ENCODE results near the gene EPSTI1.
A peak's percentile ranks its signal among the peaks of the same experiment; 100 is the strongest.

The EPSTI1 gene

DNA sequence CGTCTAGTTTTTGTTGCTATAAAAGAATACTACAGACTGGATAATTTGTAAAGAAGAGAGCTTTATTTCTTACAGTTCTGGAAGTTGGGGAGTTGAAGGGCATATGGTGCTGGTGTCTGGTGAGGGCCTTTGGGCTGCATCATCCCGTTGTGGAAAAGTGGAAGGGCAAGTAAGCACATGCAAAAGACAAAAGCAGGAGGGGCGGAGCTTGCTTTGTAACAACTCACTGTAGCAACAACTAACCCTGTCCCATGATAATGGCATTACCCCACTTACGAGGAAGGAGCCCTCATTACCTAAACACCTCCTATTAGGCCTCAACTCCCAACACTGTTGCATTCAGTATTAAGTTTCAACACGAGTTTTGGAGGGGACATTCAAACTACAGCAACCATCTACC lies 24.2 kb upstream of the EPSTI1 start:
- Histone ChIP-seq H3K36me3 (ENCODE audit: low read depth) (no peaks in the 10 kb centered on the region), H3K4me1 (ENCODE audit: insufficient read depth, poor library complexity, severe bottlenecking) (no peaks in the 10 kb centered on the region), H3K27me3 (ENCODE audit: insufficient read depth, poor library complexity, severe bottlenecking) (no peaks in the 10 kb centered on the region), H3K27ac (ENCODE audit: poor library complexity, severe bottlenecking) (no peak overlapping the region), H3K4me3 (ENCODE audit: severe bottlenecking) (no peak overlapping the region), H3K9me3 (ENCODE audit: severe bottlenecking) (no peaks in the 10 kb centered on the region)
- ATAC-seq (ENCODE audit: low read depth), result no peak
- no peak for DNase-seq (ENCODE audit: low spot score)
- TF ChIP-seq, protein P1, sequence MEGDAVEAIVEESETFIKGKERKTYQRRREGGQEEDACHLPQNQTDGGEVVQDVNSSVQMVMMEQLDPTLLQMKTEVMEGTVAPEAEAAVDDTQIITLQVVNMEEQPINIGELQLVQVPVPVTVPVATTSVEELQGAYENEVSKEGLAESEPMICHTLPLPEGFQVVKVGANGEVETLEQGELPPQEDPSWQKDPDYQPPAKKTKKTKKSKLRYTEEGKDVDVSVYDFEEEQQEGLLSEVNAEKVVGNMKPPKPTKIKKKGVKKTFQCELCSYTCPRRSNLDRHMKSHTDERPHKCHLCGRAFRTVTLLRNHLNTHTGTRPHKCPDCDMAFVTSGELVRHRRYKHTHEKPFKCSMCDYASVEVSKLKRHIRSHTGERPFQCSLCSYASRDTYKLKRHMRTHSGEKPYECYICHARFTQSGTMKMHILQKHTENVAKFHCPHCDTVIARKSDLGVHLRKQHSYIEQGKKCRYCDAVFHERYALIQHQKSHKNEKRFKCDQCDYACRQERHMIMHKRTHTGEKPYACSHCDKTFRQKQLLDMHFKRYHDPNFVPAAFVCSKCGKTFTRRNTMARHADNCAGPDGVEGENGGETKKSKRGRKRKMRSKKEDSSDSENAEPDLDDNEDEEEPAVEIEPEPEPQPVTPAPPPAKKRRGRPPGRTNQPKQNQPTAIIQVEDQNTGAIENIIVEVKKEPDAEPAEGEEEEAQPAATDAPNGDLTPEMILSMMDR (IDR thresholded peaks at IDR 0.05; ENCODE audit: poor library complexity, severe bottlenecking), result no peak

DNA sequence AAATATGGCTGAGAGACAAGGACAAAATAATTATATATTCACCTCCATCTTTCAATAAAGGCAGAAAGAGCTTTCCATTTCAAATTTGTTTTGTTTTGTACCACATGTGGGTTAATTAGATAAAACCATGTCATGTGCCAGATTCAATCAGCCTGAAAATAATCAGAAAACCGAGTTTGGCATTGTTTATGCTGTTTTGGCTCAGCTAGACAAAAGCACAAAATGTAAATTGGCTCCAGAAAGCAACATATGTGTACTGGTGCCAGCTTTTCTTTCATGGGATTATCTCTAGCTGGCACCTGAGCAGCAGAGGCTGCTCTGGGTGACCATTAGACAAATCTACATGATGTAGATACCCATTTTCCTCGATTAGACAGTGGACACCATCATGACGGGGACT lies 22.1 kb upstream of the EPSTI1 start:
- no peaks in the 10 kb centered on the region for H3K36me3 ChIP-seq (ENCODE audit: low read depth)
- no peak for ATAC-seq (ENCODE audit: low read depth)
- H3K27me3 ChIP-seq (ENCODE audit: insufficient read depth, poor library complexity, severe bottlenecking), result no peaks in the 10 kb centered on the region
- DNase-seq (ENCODE audit: low spot score), result no peak
- H3K4me3 ChIP-seq (ENCODE audit: severe bottlenecking), result no peak overlapping the region
- TF ChIP-seq, protein P1 (IDR thresholded peaks at IDR 0.05; ENCODE audit: poor library complexity, severe bottlenecking), result no peak
- H3K4me1 ChIP-seq (ENCODE audit: insufficient read depth, poor library complexity, severe bottlenecking), result no peaks in the 10 kb centered on the region
- no peak overlapping the region for H3K27ac ChIP-seq (ENCODE audit: poor library complexity, severe bottlenecking)
- no peaks in the 10 kb centered on the region for H3K9me3 ChIP-seq (ENCODE audit: severe bottlenecking)

DNA sequence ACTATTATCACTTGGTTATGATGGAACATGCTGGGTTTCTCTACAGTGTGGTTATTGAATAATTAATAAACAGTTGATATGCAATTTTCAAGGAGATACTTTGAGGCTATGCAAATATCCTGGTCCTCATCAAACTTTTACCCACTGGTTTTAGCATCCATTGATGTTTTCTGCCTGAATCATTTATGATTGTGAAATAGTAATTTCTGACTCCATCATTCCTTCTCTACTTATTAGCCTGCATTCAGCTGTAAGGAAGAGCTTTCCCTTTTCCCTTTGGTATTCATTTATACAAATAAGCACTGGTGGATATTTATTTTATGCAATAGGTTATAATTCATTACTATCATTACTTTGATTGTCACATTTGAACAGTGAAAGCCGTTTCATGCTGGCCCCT lies 17.5 kb upstream of the EPSTI1 start:
- TF ChIP-seq, protein P1 (IDR thresholded peaks at IDR 0.05; ENCODE audit: poor library complexity, severe bottlenecking), result no peak
- ATAC-seq (ENCODE audit: low read depth) (no peak), DNase-seq (ENCODE audit: low spot score) (no peak)
- H3K36me3 ChIP-seq (ENCODE audit: low read depth), result no peaks in the 10 kb centered on the region
- peaks cover 26% of the 10 kb centered on the region for H3K4me1 ChIP-seq (ENCODE audit: insufficient read depth, poor library complexity, severe bottlenecking)
- no peak overlapping the region for H3K27ac ChIP-seq (ENCODE audit: poor library complexity, severe bottlenecking)
- H3K4me3 ChIP-seq (ENCODE audit: severe bottlenecking), result no peak overlapping the region
- no peaks in the 10 kb centered on the region for H3K9me3 ChIP-seq (ENCODE audit: severe bottlenecking)
- H3K27me3 ChIP-seq (ENCODE audit: insufficient read depth, poor library complexity, severe bottlenecking), result no peaks in the 10 kb centered on the region

DNA sequence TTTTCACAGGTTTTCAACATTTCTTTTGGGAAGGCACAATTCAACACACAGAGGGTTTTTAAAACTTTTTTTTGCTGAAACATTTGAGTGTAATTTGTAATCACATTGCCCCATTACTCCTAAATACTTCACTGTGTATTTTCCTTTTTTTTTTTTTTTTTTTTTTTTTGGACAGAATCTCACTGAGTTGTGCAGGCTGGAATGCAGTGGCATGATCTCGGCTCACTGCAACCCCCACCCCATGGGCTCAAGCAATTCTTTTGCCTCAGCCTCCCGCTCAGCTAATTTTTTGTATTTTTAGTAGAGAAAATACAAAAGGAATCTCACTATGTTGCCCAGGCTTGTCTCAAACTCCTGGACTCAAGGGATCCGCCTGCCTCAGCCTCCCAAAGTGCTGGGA lies 16.6 kb upstream of the EPSTI1 start:
- ATAC-seq (ENCODE audit: low read depth), result no peak
- TF ChIP-seq, protein P1 (IDR thresholded peaks at IDR 0.05; ENCODE audit: poor library complexity, severe bottlenecking), result no peak
- Histone ChIP-seq H3K27me3 (ENCODE audit: insufficient read depth, poor library complexity, severe bottlenecking) (no peaks in the 10 kb centered on the region), H3K27ac (ENCODE audit: poor library complexity, severe bottlenecking) (no peak overlapping the region), H3K36me3 (ENCODE audit: low read depth) (no peaks in the 10 kb centered on the region), H3K4me1 (ENCODE audit: insufficient read depth, poor library complexity, severe bottlenecking) (peaks cover 34% of the 10 kb centered on the region), H3K9me3 (ENCODE audit: severe bottlenecking) (no peaks in the 10 kb centered on the region), H3K4me3 (ENCODE audit: severe bottlenecking) (no peak overlapping the region)
- no peak for DNase-seq (ENCODE audit: low spot score)

DNA sequence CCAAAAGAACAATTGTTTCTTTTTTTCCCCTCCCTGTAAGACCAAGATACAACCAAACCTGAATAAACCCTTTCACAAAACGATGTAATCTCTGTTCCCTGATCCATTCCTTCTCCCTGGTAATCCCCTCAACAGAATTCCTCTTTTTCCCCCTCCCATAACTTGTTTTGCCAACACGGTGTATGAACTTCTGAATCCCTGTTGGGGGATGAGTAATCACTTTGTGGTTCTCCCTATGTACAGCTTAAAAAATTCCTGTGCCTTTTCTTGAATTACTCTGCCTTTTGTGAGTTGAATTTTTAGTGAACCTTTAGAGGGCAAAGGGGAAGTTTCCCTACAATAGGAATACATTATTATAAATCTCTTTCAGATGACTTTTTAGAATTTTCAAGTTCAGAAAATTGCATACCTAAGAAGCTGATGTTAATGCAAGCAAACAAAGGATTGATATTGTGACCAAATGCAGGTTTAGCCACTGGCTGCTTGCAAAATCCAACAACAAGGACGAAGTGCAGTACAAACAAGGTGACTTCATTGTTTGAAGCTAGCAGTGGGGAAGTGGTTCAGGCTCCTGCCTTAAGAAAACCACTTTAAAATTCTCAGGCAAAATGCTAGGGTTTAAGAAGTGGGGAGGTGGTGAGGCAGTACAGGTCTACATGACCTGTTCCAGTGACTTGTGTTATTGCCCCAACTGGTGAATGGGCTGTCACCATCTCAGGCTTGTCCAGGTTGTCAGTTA lies 15.0 kb upstream of the EPSTI1 start:
- ATAC-seq (ENCODE audit: low read depth) (peak; percentile 47; the same call in 2 of the 3 replicates), DNase-seq (ENCODE audit: low spot score) (no peak)
- Histone ChIP-seq H3K36me3 (ENCODE audit: low read depth) (no peaks in the 10 kb centered on the region), H3K4me3 (ENCODE audit: severe bottlenecking) (no peak overlapping the region), H3K4me1 (ENCODE audit: insufficient read depth, poor library complexity, severe bottlenecking) (peaks cover 47% of the 10 kb centered on the region), H3K9me3 (ENCODE audit: severe bottlenecking) (no peaks in the 10 kb centered on the region), H3K27ac (ENCODE audit: poor library complexity, severe bottlenecking) (peak overlapping the region; percentile 94), H3K27me3 (ENCODE audit: insufficient read depth, poor library complexity, severe bottlenecking) (no peaks in the 10 kb centered on the region)
- TF ChIP-seq, protein P1 (IDR thresholded peaks at IDR 0.05; ENCODE audit: poor library complexity, severe bottlenecking), result no peak
